DMS114 treated with DMSO at 0.1 percent for 48 hours (cell line): ENCODE results near the gene PLA2G12A.
"Not testable (repeated sequence)": the region's sequence is repeated elsewhere in the genome, so short reads cannot be mapped to it uniquely, and the experiment has no call there.

Experiments used
- DNase-seq: peaks from one replicate; lab custom pipeline; 2025; ENCODE audit not compliant: unreplicated experiment; lab: John Stamatoyannopoulos, UW

The PLA2G12A gene

GRCh38 chr4:109682875-109683274 is 47.0 kb downstream of the PLA2G12A start:
- no peak for DNase-seq

GRCh38 chr4:109678925-109679324 is 50.9 kb downstream of the PLA2G12A start:
- not testable (repeated sequence) for DNase-seq

GRCh38 chr4:109678472-109678871 is 51.4 kb downstream of the PLA2G12A start:
- DNase-seq: not testable (repeated sequence)

GRCh38 chr4:109676886-109677285 is 53.0 kb downstream of the PLA2G12A start:
- DNase-seq: no peak

- DNase-seq: no peak
Measured at GRCh38 chr4:109675843-109676242, 54.0 kb downstream of the PLA2G12A start.

- DNase-seq: no peak
Measured at GRCh38 chr4:109675181-109675580, 54.7 kb downstream of the PLA2G12A start.

- DNase-seq: no peak
Measured at GRCh38 chr4:109673303-109673702, 56.6 kb downstream of the PLA2G12A start.

GRCh38 chr4:109672169-109672930 is 57.5 kb downstream of the PLA2G12A start:
- no peak for DNase-seq

GRCh38 chr4:109671350-109671749 is 58.5 kb downstream of the PLA2G12A start:
- DNase-seq: no peak

GRCh38 chr4:109665783-109666485 is 63.9 kb downstream of the PLA2G12A start:
- DNase-seq: no peak

GRCh38 chr4:109662771-109663170 is 67.1 kb downstream of the PLA2G12A start:
- DNase-seq: no peak

GRCh38 chr4:109662116-109662515 is 67.8 kb downstream of the PLA2G12A start:
- no peak for DNase-seq
